ENCODE measurements around the gene TMEM178B. TPM values are rescaled to one million over a fixed set of nuclear protein-coding genes. Genes with fewer than 3 reads are reported as not detected.

Gene TMEM178B
- polyA plus RNA-seq, 6 donors from 2014 or later = not detected

GRCh38 chr7:141207661-141208060 lies 133.8 kb downstream of the TMEM178B start:
- Mint-ChIP-seq H3K4me3 (no peak overlapping the region), H3K27ac (no peak overlapping the region), H3K27me3 (peaks cover 23 to 32% (median 27%) of the 10 kb centered on the region in 3 donors), H3K36me3 (no peaks in the 10 kb centered on the region), H3K4me1 (no peaks in the 10 kb centered on the region), H3K9me3 (peaks cover 0 to 5% (median 0%) of the 10 kb centered on the region in 7 donors)
- DNase-seq = no peak
- no peak for ATAC-seq (ENCODE audit: low read depth in 2 of 2)

GRCh38 chr7:141208539-141208938 lies 134.7 kb downstream of the TMEM178B start:
- peaks cover 16 to 27% (median 25%) of the 10 kb centered on the region in 3 donors for H3K27me3 Mint-ChIP-seq
- peaks cover 0 to 5% (median 0%) of the 10 kb centered on the region in 7 donors for H3K9me3 Mint-ChIP-seq
- no peak overlapping the region for H3K4me3 Mint-ChIP-seq
- H3K27ac Mint-ChIP-seq = no peak overlapping the region
- DNase-seq (no peak), ATAC-seq (ENCODE audit: low read depth in 2 of 2) (no peak)
- H3K4me1 Mint-ChIP-seq = no peaks in the 10 kb centered on the region
- no peaks in the 10 kb centered on the region for H3K36me3 Mint-ChIP-seq

- Mint-ChIP-seq H3K27ac (no peak overlapping the region), H3K36me3 (no peaks in the 10 kb centered on the region), H3K4me3 (no peak overlapping the region), H3K4me1 (no peaks in the 10 kb centered on the region), H3K27me3 (peaks cover 16 to 24% (median 20%) of the 10 kb centered on the region in 3 donors), H3K9me3 (peaks cover 0 to 5% (median 0%) of the 10 kb centered on the region in 7 donors)
- no peak for ATAC-seq (ENCODE audit: low read depth in 2 of 2)
- DNase-seq = no peak
Measured at GRCh38 chr7:141209454-141209853, 135.6 kb downstream of the TMEM178B start.

- peaks cover 16 to 23% (median 20%) of the 10 kb centered on the region in 3 donors for H3K27me3 Mint-ChIP-seq
- no peak for DNase-seq
- H3K4me1 Mint-ChIP-seq = no peaks in the 10 kb centered on the region
- H3K4me3 Mint-ChIP-seq = no peak overlapping the region
- H3K9me3 Mint-ChIP-seq = peaks cover 0 to 5% (median 0%) of the 10 kb centered on the region in 7 donors
- no peak for ATAC-seq (ENCODE audit: low read depth in 2 of 2)
- H3K36me3 Mint-ChIP-seq = no peaks in the 10 kb centered on the region
- H3K27ac Mint-ChIP-seq = no peak overlapping the region
Measured at GRCh38 chr7:141210862-141211261, 137.0 kb downstream of the TMEM178B start.

- Mint-ChIP-seq H3K4me3 (no peak overlapping the region), H3K4me1 (no peaks in the 10 kb centered on the region), H3K27me3 (peaks cover 14 to 26% (median 21%) of the 10 kb centered on the region in 3 donors), H3K9me3 (peaks cover 0 to 5% (median 0%) of the 10 kb centered on the region in 7 donors), H3K36me3 (no peaks in the 10 kb centered on the region), H3K27ac (no peak overlapping the region)
- ATAC-seq (ENCODE audit: low read depth in 2 of 2) (no peak), DNase-seq (no peak)
Measured at GRCh38 chr7:141213226-141213625, 139.4 kb downstream of the TMEM178B start.

GRCh38 chr7:141217938-141218337 lies 144.1 kb downstream of the TMEM178B start:
- Mint-ChIP-seq H3K4me1 (no peaks in the 10 kb centered on the region), H3K4me3 (no peak overlapping the region), H3K36me3 (no peaks in the 10 kb centered on the region), H3K9me3 (no peaks in the 10 kb centered on the region), H3K27ac (peak overlapping the region in 1 of 6 donors; percentile 57), H3K27me3 (peaks cover 8 to 31% (median 25%) of the 10 kb centered on the region in 3 donors)
- ATAC-seq (ENCODE audit: low read depth in 2 of 2) (no peak), DNase-seq (no peak)

GRCh38 chr7:141218941-141219340 lies 145.1 kb downstream of the TMEM178B start:
- H3K4me3 Mint-ChIP-seq = no peak overlapping the region
- H3K9me3 Mint-ChIP-seq = peaks cover 0 to 1% (median 0%) of the 10 kb centered on the region in 7 donors
- H3K27me3 Mint-ChIP-seq = peaks cover 12 to 31% (median 25%) of the 10 kb centered on the region in 3 donors
- H3K4me1 Mint-ChIP-seq = no peaks in the 10 kb centered on the region
- DNase-seq = no peak
- no peak for ATAC-seq (ENCODE audit: low read depth in 2 of 2)
- no peaks in the 10 kb centered on the region for H3K36me3 Mint-ChIP-seq
- no peak overlapping the region for H3K27ac Mint-ChIP-seq

GRCh38 chr7:141220263-141220880 lies 146.5 kb downstream of the TMEM178B start:
- Mint-ChIP-seq H3K4me3 (no peak overlapping the region), H3K4me1 (no peaks in the 10 kb centered on the region), H3K9me3 (peaks cover 0 to 3% (median 0%) of the 10 kb centered on the region in 7 donors), H3K27ac (no peak overlapping the region), H3K27me3 (peaks cover 12 to 31% (median 29%) of the 10 kb centered on the region in 3 donors), H3K36me3 (no peaks in the 10 kb centered on the region)
- DNase-seq = no peak
- ATAC-seq (ENCODE audit: low read depth in 2 of 2) = no peak

GRCh38 chr7:141221007-141221612 lies 147.2 kb downstream of the TMEM178B start:
- Mint-ChIP-seq H3K27ac (no peak overlapping the region), H3K36me3 (no peaks in the 10 kb centered on the region), H3K27me3 (peaks cover 12 to 31% (median 29%) of the 10 kb centered on the region in 3 donors), H3K9me3 (peaks cover 0 to 3% (median 0%) of the 10 kb centered on the region in 7 donors), H3K4me3 (no peak overlapping the region), H3K4me1 (no peaks in the 10 kb centered on the region)
- no peak for ATAC-seq (ENCODE audit: low read depth in 2 of 2)
- DNase-seq = no peak

- Mint-ChIP-seq H3K4me3 (no peak overlapping the region), H3K4me1 (no peaks in the 10 kb centered on the region), H3K27me3 (peaks cover 6 to 23% (median 12%) of the 10 kb centered on the region in 3 donors), H3K27ac (no peak overlapping the region), H3K9me3 (peaks cover 0 to 3% (median 0%) of the 10 kb centered on the region in 7 donors), H3K36me3 (no peaks in the 10 kb centered on the region)
- ATAC-seq (ENCODE audit: low read depth in 2 of 2) = no peak
- DNase-seq = no peak
Measured at GRCh38 chr7:141225916-141226618, 152.2 kb downstream of the TMEM178B start.

- no peaks in the 10 kb centered on the region for H3K36me3 Mint-ChIP-seq
- ATAC-seq (ENCODE audit: low read depth in 2 of 2) = no peak
- no peak overlapping the region for H3K27ac Mint-ChIP-seq
- H3K4me3 Mint-ChIP-seq = no peak overlapping the region
- peaks cover 0 to 3% (median 0%) of the 10 kb centered on the region in 7 donors for H3K9me3 Mint-ChIP-seq
- no peaks in the 10 kb centered on the region for H3K4me1 Mint-ChIP-seq
- no peak for DNase-seq
- peaks cover 0 to 14% (median 4%) of the 10 kb centered on the region in 3 donors for H3K27me3 Mint-ChIP-seq
Measured at GRCh38 chr7:141227454-141227853, 153.6 kb downstream of the TMEM178B start.

- Mint-ChIP-seq H3K4me3 (no peak overlapping the region), H3K27ac (no peak overlapping the region), H3K9me3 (peaks cover 0 to 3% (median 0%) of the 10 kb centered on the region in 7 donors), H3K4me1 (no peaks in the 10 kb centered on the region), H3K36me3 (no peaks in the 10 kb centered on the region), H3K27me3 (peaks cover 5 to 12% (median 7%) of the 10 kb centered on the region in 3 donors)
- ATAC-seq (ENCODE audit: low read depth in 2 of 2) (no peak), DNase-seq (no peak)
Measured at GRCh38 chr7:141228482-141228881, 154.6 kb downstream of the TMEM178B start.

- DNase-seq = no peak
- Mint-ChIP-seq H3K27ac (no peak overlapping the region), H3K4me3 (no peak overlapping the region), H3K4me1 (no peaks in the 10 kb centered on the region), H3K27me3 (peaks cover 8 to 26% (median 23%) of the 10 kb centered on the region in 3 donors), H3K9me3 (peaks cover 0 to 2% (median 0%) of the 10 kb centered on the region in 7 donors), H3K36me3 (no peaks in the 10 kb centered on the region)
- no peak for ATAC-seq (ENCODE audit: low read depth in 2 of 2)
Measured at GRCh38 chr7:141231018-141231792, 157.3 kb downstream of the TMEM178B start.
